Trophoblast cell (in vitro differentiated cells and primary cell): ENCODE results near the gene PIP5K1B.
A peak's percentile ranks its signal among the peaks of the same experiment; 100 is the strongest.

Source experiments
- DNase-seq, 2 donors: peaks; one replicate each; pipeline ENCODE4 v3.0.0-alpha.2; 2016
- H2AFZ ChIP-seq: 2 replicates; pipeline ENCODE4 v1.6.1; 2013; ENCODE audit warnings: low read length, moderate library complexity, mild to moderate bottlenecking; ENCODE audit not compliant: insufficient read depth, poor library complexity
- H2AK5ac ChIP-seq: 2 replicates; pipeline ENCODE4 v1.6.1; 2013; ENCODE audit warnings: mild to moderate bottlenecking, low read length
- H2BK120ac ChIP-seq: 2 replicates; pipeline ENCODE4 v1.6.1; 2013; ENCODE audit warnings: low read length, mild to moderate bottlenecking, moderate library complexity; ENCODE audit not compliant: insufficient read depth, poor library complexity
- H2BK12ac ChIP-seq: 2 replicates; pipeline ENCODE4 v1.6.1; 2013; ENCODE audit warnings: mild to moderate bottlenecking, low read length, moderate library complexity
- H2BK5ac ChIP-seq: 2 replicates; pipeline ENCODE4 v1.6.1; 2013; ENCODE audit warnings: low read length, low read depth, moderate library complexity, mild to moderate bottlenecking; ENCODE audit not compliant: poor library complexity
- H3K14ac ChIP-seq: 2 replicates; pipeline ENCODE4 v1.6.1; 2013; ENCODE audit warnings: mild to moderate bottlenecking, low read length
- H3K18ac ChIP-seq: 2 replicates; pipeline ENCODE4 v1.6.1; 2013; ENCODE audit warnings: mild to moderate bottlenecking, low read length
- H3K23ac ChIP-seq: 2 replicates; pipeline ENCODE4 v1.6.1; 2013; ENCODE audit warnings: low read length
- H3K27ac ChIP-seq: 2 replicates; pipeline ENCODE4 v1.5.1; 2013; ENCODE audit warnings: low read depth, mild to moderate bottlenecking, inconsistent platforms, low read length, moderate library complexity
- H3K27me3 ChIP-seq: 2 replicates; pipeline ENCODE4 v1.6.1; 2013; ENCODE audit warnings: inconsistent platforms, mild to moderate bottlenecking, low read length, moderate library complexity; ENCODE audit not compliant: insufficient read depth
- H3K36me3 ChIP-seq, 2 experiments: 1 replicate in 1 of 2; 2 replicates in 1 of 2; pipeline ENCODE4 v1.6.1; 2013; ENCODE audit warnings: low read length in 2 of 2, mild to moderate bottlenecking in 2 of 2, moderate library complexity in 1 of 2; ENCODE audit not compliant: insufficient read depth in 2 of 2, control insufficient read depth in 1 of 2
- H3K4ac ChIP-seq: 2 replicates; pipeline ENCODE4 v1.6.1; 2013; ENCODE audit warnings: low read depth, mild to moderate bottlenecking, low read length, moderate library complexity
- H3K4me1 ChIP-seq, 2 experiments: 1 replicate in 1 of 2; 2 replicates in 1 of 2; pipeline ENCODE4 v1.6.1; 2013; ENCODE audit warnings: low read length in 2 of 2, mild to moderate bottlenecking in 2 of 2, moderate library complexity in 1 of 2; ENCODE audit not compliant: insufficient read depth in 2 of 2, control insufficient read depth in 1 of 2
- H3K4me2 ChIP-seq: 2 replicates; pipeline ENCODE4 v1.6.1; 2013; ENCODE audit warnings: inconsistent platforms, mild to moderate bottlenecking, low read length, moderate library complexity
- H3K4me3 ChIP-seq: 2 replicates; pipeline ENCODE4 v1.5.1; 2013; ENCODE audit warnings: mild to moderate bottlenecking, low read depth, low read length, inconsistent platforms
- H3K79me1 ChIP-seq: one replicate; pipeline ENCODE4 v1.6.1; 2013; ENCODE audit warnings: low read length
- H3K79me2 ChIP-seq: 2 replicates; pipeline ENCODE4 v1.6.1; 2013; ENCODE audit warnings: low read length, mild to moderate bottlenecking; ENCODE audit not compliant: control insufficient read depth, insufficient read depth, poor library complexity
- H3K9ac ChIP-seq: 2 replicates; pipeline ENCODE4 v1.6.1; 2013; ENCODE audit warnings: mild to moderate bottlenecking, low read length
- H3K9me3 ChIP-seq: 2 replicates; pipeline ENCODE4 v1.6.1; 2013; ENCODE audit warnings: low read depth, mild to moderate bottlenecking, control low read depth, inconsistent platforms, low read length; ENCODE audit not compliant: insufficient read depth
- H4K12ac ChIP-seq: 2 replicates; pipeline ENCODE4 v1.6.1; 2013; ENCODE audit warnings: low read depth, mild to moderate bottlenecking, low read length, moderate library complexity
- H4K8ac ChIP-seq: 2 replicates; pipeline ENCODE4 v1.6.1; 2013; ENCODE audit warnings: low read depth, mild to moderate bottlenecking, low read length, moderate library complexity
- H4K91ac ChIP-seq: one replicate; pipeline ENCODE4 v1.6.1; 2013; ENCODE audit warnings: low read depth, mild to moderate bottlenecking, low read length, moderate library complexity
- WGBS: extraction: QIAGEN DNeasy Blood & Tissue Kit; methylation state at CpG from one replicate; pipeline ENCODE4 v1.1.7; 2013; ENCODE audit warnings: missing lambda C conversion rate; ENCODE audit not compliant: insufficient read length, insufficient coverage; ENCODE audit errors: extremely low coverage; 5-methylcytosine and 5-hydroxymethylcytosine counted together

The PIP5K1B gene

GRCh38 chr9:69036309-69036708 lies 331.3 kb downstream of the PIP5K1B start:
- Histone ChIP-seq H4K8ac (peak overlapping the region; percentile 40), H3K14ac (no peak overlapping the region), H3K36me3 (no peaks in the 10 kb centered on the region), H3K9me3 (no peaks in the 10 kb centered on the region), H2AFZ (peak overlapping the region; percentile 53), H3K4me3 (peak overlapping the region; percentile 86), H3K27me3 (no peaks in the 10 kb centered on the region), H2BK12ac (no peak overlapping the region), H3K18ac (no peak overlapping the region), H3K27ac (peak overlapping the region; percentile 87), H3K23ac (no peak overlapping the region), H3K4ac (peak overlapping the region; percentile 3), H2BK5ac (peak overlapping the region; percentile 4), H2AK5ac (no peak overlapping the region), H2BK120ac (no peak overlapping the region), H4K12ac (no peak overlapping the region), H4K91ac (peak overlapping the region; percentile 85), H3K4me2 (peak overlapping the region; percentile 86), H3K79me1 (peaks cover 4% of the 10 kb centered on the region), H3K9ac (peak overlapping the region; percentile 67), H3K4me1 (peaks cover 2 to 10% of the 10 kb centered on the region in 2 experiments), H3K79me2 (peaks cover 8% of the 10 kb centered on the region)
- WGBS: no CpG with 5 or more reads among the region's 14 CpGs
- DNase-seq: peak in 1 of 2 donors; percentile 29

- Histone ChIP-seq H4K8ac (peak overlapping the region; percentile 46), H2AFZ (no peak overlapping the region), H3K79me2 (peaks cover 8% of the 10 kb centered on the region), H3K36me3 (no peaks in the 10 kb centered on the region), H3K79me1 (peaks cover 4% of the 10 kb centered on the region), H3K14ac (no peak overlapping the region), H4K12ac (peak overlapping the region; percentile 47), H3K4me1 (peaks cover 2 to 12% of the 10 kb centered on the region in 2 experiments), H3K9ac (peak overlapping the region; percentile 36), H3K9me3 (no peaks in the 10 kb centered on the region), H2BK5ac (no peak overlapping the region), H2BK120ac (no peak overlapping the region), H3K23ac (no peak overlapping the region), H4K91ac (peak overlapping the region; percentile 19), H3K4me3 (no peak overlapping the region), H2BK12ac (peak overlapping the region; percentile 24), H3K4me2 (peak overlapping the region; percentile 86), H3K4ac (peak overlapping the region; percentile 43), H3K27ac (no peak overlapping the region), H3K27me3 (no peaks in the 10 kb centered on the region), H2AK5ac (no peak overlapping the region), H3K18ac (peak overlapping the region; percentile 29)
- no peak for DNase-seq
- WGBS: no CpG with 5 or more reads among the region's 10 CpGs
Measured at GRCh38 chr9:69036799-69037198, 331.8 kb downstream of the PIP5K1B start.

- Histone ChIP-seq H3K36me3 (no peaks in the 10 kb centered on the region), H4K12ac (no peak overlapping the region), H3K4ac (no peak overlapping the region), H3K9ac (no peak overlapping the region), H3K14ac (no peak overlapping the region), H3K18ac (no peak overlapping the region), H3K27me3 (no peaks in the 10 kb centered on the region), H3K79me2 (peaks cover 8% of the 10 kb centered on the region), H2BK5ac (no peak overlapping the region), H2AK5ac (no peak overlapping the region), H2AFZ (no peak overlapping the region), H3K9me3 (no peaks in the 10 kb centered on the region), H4K8ac (no peak overlapping the region), H3K23ac (no peak overlapping the region), H3K79me1 (peaks cover 7% of the 10 kb centered on the region), H2BK12ac (no peak overlapping the region), H3K4me2 (no peak overlapping the region), H3K4me1 (peaks cover 6 to 15% of the 10 kb centered on the region in 2 experiments), H4K91ac (no peak overlapping the region), H3K27ac (no peak overlapping the region), H3K4me3 (no peak overlapping the region), H2BK120ac (no peak overlapping the region)
- WGBS: no CpG with 5 or more reads among the region's 2 CpGs
- DNase-seq: peak in 1 of 2 donors; percentile 17
Measured at GRCh38 chr9:69040646-69041045, 335.6 kb downstream of the PIP5K1B start.

GRCh38 chr9:69044240-69045219 lies 339.5 kb downstream of the PIP5K1B start:
- H3K36me3 ChIP-seq: peaks cover 3% of the 10 kb centered on the region in 2 experiments
- no peak overlapping the region for H3K23ac ChIP-seq
- no CpG with 5 or more reads among the region's 9 CpGs for WGBS
- H3K18ac ChIP-seq: no peak overlapping the region
- H3K4me2 ChIP-seq: no peak overlapping the region
- H2BK5ac ChIP-seq: no peak overlapping the region
- no peak overlapping the region for H4K8ac ChIP-seq
- no peak for DNase-seq
- no peaks in the 10 kb centered on the region for H3K27me3 ChIP-seq
- no peaks in the 10 kb centered on the region for H3K9me3 ChIP-seq
- H2BK12ac ChIP-seq: no peak overlapping the region
- H2AK5ac ChIP-seq: no peak overlapping the region
- peak overlapping the region; percentile 24 for H3K27ac ChIP-seq
- H3K14ac ChIP-seq: no peak overlapping the region
- H2AFZ ChIP-seq: no peak overlapping the region
- H3K4ac ChIP-seq: no peak overlapping the region
- no peak overlapping the region for H2BK120ac ChIP-seq
- H3K79me2 ChIP-seq: no peaks in the 10 kb centered on the region
- no peak overlapping the region for H3K9ac ChIP-seq
- no peak overlapping the region for H4K91ac ChIP-seq
- no peak overlapping the region for H4K12ac ChIP-seq
- H3K4me1 ChIP-seq: peaks cover 13 to 14% of the 10 kb centered on the region in 2 experiments
- H3K4me3 ChIP-seq: no peak overlapping the region
- H3K79me1 ChIP-seq: peaks cover 3% of the 10 kb centered on the region
